GM19035 (cell line): ENCODE results near the gene TOX2.

ENCODE experiments used
- ATAC-seq: cut with Tn5 transposase; IDR thresholded peaks from one replicate; pipeline ENCODE4 v1.9.1; 2021; ENCODE audit not compliant: unreplicated experiment

TOX2 gene

GRCh38 chr20:44016525-44016924 is 101.9 kb downstream of the TOX2 start:
- ATAC-seq, result no peak

- no peak for ATAC-seq
Observed at GRCh38 chr20:44017211-44017610, 102.6 kb downstream of the TOX2 start.

- no peak for ATAC-seq
Observed at GRCh38 chr20:44017905-44018258, 103.2 kb downstream of the TOX2 start.

GRCh38 chr20:44018259-44018941 is 103.7 kb downstream of the TOX2 start:
- ATAC-seq, result no peak

GRCh38 chr20:44018942-44019637 is 104.4 kb downstream of the TOX2 start:
- ATAC-seq, result no peak

- no peak for ATAC-seq
Observed at GRCh38 chr20:44019638-44020335, 105.1 kb downstream of the TOX2 start.

- no peak for ATAC-seq
Observed at GRCh38 chr20:44020406-44021148, 105.9 kb downstream of the TOX2 start.

- no peak for ATAC-seq
Observed at GRCh38 chr20:44021186-44021585, 106.5 kb downstream of the TOX2 start.

GRCh38 chr20:44021900-44022299 is 107.2 kb downstream of the TOX2 start:
- no peak for ATAC-seq

GRCh38 chr20:44022464-44022863 is 107.8 kb downstream of the TOX2 start:
- no peak for ATAC-seq

GRCh38 chr20:44023515-44024371 is 109.1 kb downstream of the TOX2 start:
- no peak for ATAC-seq

- ATAC-seq, result no peak
Observed at GRCh38 chr20:44024820-44025580, 110.3 kb downstream of the TOX2 start.

GRCh38 chr20:44025756-44026155 is 111.1 kb downstream of the TOX2 start:
- no peak for ATAC-seq

GRCh38 chr20:44026647-44027342 is 112.1 kb downstream of the TOX2 start:
- ATAC-seq, result no peak

GRCh38 chr20:44027343-44028002 is 112.8 kb downstream of the TOX2 start:
- ATAC-seq, result no peak

GRCh38 chr20:44028003-44028730 is 113.5 kb downstream of the TOX2 start:
- ATAC-seq, result no peak

- no peak for ATAC-seq
Observed at GRCh38 chr20:44028868-44029847, 114.5 kb downstream of the TOX2 start.
